Suprapubic skin (tissue), 3 donors: ENCODE data around the gene SYPL1.

ENCODE experiments used
- POLR2A ChIP-seq, 2 donors: fragments of 450-650 bp; IDR thresholded peaks; one replicate each; pipeline ENCODE4 v1.6.1; 2017; ENCODE audit warnings: antibody characterized with exemption in 2 of 2, mild to moderate bottlenecking in 2 of 2, moderate library complexity in 2 of 2
- TF ChIP-seq, protein P1 (sequence below), 2 donors: fragments of 200-600 bp in 1 of 2; fragments of 450-650 bp in 1 of 2; sonication (generic) in 1 of 2; IDR thresholded peaks; one replicate each; pipeline ENCODE4 v1.5.1; 2016 to 2019; ENCODE audit warnings: antibody characterized with exemption in 2 of 2, mild to moderate bottlenecking in 1 of 2, moderate library complexity in 1 of 2

DNA sequence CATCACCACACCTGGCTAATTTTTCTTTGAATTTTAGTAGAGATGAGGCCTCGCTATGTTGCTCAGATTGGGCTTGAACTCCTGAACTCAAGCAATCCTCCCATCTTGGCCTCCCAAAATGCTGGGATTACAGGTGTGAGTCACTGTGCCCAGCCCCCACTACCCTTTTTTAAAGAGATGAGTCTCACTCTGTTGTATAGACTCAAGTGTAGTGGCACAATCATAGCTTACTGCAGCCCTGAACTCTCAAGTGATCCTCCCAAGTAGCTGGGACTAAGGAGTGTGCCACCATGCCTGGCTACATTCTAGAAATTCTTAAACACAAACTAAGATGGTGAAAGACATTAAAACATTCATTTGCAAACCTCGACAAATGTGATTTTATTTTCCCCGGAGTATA, 12.6 kb downstream of the SYPL1 start:
- TF ChIP-seq, protein P1, sequence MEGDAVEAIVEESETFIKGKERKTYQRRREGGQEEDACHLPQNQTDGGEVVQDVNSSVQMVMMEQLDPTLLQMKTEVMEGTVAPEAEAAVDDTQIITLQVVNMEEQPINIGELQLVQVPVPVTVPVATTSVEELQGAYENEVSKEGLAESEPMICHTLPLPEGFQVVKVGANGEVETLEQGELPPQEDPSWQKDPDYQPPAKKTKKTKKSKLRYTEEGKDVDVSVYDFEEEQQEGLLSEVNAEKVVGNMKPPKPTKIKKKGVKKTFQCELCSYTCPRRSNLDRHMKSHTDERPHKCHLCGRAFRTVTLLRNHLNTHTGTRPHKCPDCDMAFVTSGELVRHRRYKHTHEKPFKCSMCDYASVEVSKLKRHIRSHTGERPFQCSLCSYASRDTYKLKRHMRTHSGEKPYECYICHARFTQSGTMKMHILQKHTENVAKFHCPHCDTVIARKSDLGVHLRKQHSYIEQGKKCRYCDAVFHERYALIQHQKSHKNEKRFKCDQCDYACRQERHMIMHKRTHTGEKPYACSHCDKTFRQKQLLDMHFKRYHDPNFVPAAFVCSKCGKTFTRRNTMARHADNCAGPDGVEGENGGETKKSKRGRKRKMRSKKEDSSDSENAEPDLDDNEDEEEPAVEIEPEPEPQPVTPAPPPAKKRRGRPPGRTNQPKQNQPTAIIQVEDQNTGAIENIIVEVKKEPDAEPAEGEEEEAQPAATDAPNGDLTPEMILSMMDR (IDR thresholded peaks at IDR 0.05), result no peak
- TF ChIP-seq POLR2A (IDR thresholded peaks at IDR 0.05), result no peak
